ENCODE results near the gene NYNRIN.

NYNRIN gene

DNA sequence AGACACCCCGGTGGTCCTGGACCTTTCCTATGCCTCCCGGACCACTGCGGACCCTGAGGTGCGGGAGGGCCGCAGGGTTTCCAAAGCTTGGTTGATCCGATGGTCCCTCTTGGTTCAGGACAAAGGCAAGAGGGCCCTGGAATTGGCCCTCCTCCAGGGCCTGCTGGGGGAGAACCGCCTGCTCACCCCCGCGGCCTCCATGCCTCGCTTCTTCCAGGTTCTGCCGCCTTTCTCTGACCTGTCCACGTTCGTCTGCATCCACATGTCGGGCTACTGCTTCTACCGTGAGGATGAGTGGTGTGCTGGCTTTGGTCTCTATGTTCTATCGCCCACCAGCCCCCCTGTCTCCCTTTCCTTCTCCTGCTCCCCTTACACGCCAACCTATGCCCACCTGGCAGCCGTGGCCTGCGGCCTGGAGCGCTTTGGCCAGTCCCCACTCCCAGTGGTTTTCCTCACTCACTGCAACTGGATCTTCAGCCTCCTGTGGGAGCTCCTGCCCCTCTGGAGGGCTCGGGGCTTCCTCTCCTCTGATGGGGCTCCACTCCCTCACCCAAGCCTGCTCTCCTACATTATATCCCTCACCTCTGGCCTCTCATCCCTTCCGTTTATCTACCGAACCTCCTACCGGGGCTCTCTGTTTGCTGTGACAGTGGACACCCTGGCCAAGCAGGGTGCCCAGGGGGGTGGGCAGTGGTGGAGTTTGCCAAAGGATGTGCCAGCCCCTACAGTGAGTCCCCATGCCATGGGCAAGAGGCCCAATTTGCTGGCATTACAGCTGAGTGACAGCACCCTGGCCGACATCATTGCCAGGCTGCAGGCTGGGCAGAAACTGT is 16.8 kb downstream of the NYNRIN start:
- no peak for DNase-seq (ENCODE audit: low read depth in 2 of 2)

DNA sequence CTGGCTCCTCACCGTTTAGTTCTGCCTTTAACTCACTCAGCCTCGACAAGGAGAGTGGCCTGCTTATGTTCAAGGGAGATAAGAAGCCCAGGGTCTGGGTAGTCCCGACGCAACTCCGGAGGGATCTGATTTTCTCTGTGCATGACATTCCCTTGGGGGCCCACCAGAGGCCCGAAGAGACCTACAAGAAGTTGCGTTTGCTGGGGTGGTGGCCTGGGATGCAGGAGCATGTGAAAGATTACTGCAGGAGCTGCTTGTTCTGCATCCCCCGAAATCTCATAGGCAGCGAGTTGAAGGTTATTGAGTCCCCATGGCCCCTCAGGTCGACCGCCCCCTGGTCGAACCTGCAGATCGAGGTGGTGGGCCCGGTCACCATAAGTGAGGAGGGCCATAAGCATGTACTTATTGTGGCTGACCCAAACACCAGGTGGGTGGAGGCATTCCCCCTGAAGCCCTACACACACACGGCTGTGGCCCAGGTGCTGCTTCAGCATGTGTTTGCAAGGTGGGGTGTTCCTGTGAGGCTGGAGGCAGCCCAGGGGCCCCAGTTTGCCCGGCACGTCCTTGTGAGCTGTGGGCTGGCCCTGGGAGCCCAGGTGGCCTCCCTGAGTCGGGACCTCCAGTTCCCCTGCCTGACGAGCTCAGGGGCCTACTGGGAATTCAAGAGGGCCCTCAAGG is 17.6 kb downstream of the NYNRIN start:
- DNase-seq (ENCODE audit: low read depth in 2 of 2): no peak

DNA sequence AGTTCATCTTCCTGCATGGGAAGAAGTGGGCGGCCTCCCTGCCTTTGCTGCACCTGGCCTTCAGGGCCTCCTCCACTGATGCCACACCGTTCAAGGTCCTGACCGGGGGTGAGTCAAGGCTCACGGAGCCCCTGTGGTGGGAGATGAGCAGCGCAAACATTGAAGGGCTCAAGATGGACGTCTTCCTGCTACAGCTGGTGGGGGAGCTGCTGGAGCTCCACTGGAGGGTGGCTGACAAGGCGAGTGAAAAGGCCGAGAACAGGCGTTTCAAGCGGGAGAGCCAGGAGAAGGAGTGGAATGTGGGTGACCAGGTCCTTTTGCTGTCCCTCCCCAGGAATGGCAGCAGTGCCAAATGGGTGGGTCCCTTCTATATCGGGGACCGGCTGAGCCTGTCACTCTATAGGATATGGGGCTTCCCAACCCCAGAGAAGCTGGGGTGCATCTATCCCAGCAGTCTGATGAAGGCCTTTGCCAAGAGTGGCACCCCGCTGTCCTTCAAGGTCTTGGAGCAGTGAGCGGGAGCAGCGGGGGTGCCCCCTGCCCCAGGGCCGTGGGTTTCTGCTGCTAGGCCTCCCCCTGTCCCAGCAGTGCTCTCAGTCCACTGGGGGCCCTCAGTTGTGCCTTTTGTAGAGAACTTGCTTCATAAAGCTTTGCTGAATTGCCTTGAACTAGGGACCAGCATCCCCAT is 18.3 kb downstream of the NYNRIN start:
- DNase-seq (ENCODE audit: low read depth in 2 of 2): no peak

DNA sequence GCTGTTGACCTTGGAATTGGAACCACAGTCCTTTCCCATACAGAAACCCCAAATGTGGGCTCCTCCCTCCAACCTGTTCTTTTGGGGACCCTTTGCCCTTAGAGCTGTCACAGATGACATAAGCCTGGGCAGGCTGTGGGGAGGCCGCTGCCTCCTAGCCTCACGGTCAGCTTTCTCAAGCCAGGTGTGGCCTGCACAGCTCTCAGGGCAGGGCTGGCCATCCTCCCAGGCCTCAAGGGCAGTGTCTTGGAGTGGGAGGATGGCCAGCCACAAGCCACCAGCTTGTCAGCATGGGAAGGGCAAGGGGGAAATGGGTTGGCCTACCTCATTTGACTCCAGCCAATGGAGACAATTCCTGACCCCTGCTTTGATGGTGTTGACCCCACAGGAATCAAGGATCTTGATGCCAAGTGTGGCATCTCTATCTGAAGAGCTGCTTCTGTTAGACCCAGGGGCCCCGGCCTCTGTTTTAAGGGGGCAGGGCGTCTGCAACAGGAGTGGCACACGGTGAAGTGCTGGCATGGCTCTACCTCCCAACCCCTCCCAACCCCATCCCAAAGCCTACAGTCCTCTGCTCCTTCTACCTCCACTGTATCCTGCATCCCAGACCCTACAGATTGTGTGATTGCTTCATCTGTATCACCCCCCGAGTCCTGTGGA is 19.2 kb downstream of the NYNRIN start:
- no peak for DNase-seq (ENCODE audit: low read depth in 2 of 2)

DNA sequence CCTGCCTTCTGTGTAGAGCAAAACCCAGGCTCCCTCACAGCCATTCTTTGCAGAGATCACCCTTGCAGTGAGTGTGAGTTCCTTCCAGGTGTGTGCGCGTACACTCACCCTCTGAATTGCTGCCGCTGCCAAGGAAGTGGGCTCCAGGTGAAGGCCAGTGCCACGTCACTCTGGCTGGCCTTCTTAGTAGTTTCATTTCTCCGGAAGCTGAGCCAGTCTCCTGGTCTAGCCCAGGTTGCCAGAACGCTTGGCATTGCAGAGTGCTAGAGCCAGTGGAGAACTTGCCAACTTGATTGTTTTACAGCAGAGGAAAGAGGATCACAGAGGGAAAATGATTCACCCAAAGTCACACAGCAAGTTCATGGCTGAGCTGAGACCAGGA is 19.7 kb downstream of the NYNRIN start:
- no peak for DNase-seq (ENCODE audit: low read depth in 2 of 2)

DNA sequence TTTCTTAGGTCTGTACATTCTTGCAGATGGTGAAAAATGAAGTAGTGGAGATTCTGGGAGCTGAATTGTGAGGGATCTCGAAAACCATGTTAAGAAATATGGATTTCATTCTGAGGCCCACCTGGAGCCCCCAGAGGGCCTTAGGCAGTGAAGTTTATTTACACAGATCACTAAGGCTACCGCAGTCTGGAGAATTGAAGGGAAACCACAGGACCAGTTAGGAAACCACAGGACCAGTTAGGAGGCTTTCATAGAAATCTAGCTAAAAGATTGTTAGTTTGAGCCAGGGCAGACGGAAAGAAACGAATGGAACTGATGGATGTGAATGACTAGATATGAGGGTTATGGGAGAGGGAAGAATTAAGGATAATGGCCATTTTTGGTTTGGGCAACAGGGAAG is 23.5 kb downstream of the NYNRIN start:
- DNase-seq (ENCODE audit: low read depth in 2 of 2): no peak

DNA sequence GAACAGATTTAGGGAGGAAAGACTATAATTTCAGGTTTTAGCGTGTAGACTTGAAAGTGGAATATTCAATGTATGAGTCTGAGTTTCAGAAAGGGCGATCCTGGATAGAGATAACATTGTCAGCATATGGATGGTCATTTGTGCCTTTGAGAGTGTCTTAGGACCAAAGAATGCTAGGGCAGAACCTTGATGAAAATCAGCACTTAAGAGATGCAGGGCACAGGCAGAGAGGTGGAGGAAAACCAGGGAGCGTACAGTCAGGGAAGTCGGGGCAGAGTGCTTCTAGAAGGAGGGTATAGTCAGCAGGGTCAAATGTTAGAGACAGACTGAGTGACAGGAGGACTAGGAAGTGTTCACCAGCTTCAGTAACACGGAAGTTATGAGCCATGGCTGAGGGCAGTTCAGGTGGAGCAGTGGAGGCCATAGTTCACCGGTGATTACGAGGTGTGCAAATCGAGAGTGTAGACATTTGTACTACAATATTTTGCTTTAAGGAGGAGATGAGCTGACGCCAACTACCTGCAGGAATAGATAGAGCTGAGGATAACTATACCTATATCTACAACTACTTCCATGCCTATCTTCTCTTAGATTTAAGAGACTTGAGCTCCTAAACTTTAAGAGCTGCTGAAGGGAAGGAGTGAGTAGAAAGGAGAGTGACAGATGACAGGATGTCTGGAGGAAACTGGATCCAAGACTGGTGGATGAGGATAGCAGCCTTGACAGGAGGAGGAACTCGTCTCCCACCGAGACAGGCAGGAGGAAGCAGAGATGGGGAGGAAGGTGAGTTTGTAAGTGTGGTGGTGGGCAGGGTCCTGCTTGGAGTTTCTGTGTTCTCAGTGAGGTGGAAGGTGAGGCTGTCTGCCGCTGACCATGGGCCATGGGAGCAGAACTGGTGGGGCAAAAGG is 24.1 kb downstream of the NYNRIN start:
- DNase-seq (ENCODE audit: low read depth in 2 of 2): no peak

DNA sequence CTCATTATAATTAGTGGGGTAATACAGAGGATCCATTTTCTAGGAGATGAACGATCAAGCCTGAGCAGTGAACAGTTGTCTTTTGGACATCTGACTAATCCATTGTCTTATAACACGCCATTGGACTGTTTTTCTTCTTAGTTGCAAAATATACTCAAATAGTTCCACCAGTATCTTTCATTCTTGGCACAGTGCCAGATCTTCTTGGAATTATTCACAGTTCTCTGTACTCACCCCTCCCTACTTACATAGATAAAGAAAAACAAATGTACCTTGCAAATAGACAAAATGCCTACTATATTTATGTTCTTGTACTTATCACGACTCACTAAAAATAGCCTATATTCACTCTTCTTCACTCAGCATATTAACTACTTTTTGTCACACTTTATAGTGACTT is 26.9 kb downstream of the NYNRIN start:
- no peak for DNase-seq (ENCODE audit: low read depth in 2 of 2)

DNA sequence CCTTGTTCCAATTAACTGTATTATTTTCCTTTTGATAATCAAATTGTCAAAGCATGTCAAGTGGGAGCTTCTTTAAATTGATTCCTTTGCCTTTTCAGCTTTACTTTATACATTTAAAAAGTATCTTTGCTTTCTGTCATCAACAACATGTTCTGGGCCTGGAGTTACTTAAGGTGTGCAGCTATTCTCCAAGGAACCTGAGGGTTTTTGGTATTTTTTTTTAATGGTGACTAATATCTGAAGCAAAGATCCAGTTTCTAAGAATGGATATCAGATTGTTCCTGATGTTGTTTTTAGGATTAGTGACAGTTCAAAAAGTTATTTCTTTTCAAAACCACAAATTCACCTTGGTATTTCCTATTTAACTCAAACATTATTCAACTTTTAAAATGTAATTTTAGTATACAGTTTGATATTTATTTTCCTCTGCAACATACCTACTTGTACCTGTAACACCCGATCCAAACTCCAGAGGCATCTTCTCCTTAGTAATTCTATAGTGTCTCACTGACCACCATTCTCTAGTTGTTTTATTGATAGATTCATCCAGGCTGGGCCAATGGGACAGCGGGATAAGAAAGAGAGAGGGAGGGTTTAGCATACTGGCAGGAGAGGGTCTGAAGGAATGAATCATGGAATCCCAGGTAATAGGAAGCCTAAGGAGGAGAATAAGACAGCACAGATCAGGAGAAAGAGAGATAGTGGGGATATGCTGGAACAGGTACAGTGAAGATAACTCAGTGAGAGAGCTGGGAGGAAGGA is 27.5 kb downstream of the NYNRIN start:
- DNase-seq (ENCODE audit: low read depth in 2 of 2): no peak

DNA sequence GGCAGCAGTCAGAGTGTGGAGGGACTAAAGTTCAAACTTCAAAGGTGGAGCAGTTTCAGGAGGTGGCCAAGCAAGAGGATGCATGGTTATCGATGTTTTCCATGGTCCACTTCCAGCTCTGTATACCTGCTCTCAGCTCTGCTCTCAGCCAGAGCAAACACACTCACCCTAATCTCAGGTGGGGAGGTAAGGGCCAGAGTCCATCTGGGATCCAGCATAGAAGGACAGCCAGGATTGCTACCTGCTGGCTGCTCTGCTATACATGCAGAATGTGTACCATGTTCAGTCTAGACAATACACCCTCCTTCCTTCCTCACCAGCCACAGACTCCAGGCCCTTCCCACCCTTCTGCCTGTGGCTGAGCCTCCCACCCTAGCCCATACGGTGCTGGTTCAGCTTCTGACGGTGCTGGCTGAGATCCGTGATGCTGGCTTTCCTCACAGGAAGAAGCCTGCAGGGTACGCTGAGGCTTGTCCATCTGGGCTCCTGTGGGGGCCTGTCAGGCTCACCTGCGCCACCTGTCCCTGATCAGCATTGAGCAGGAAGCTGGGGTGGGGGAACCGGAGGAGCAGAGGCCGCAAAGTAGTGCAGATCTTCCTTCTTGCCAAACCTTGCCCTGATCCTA is 28.2 kb downstream of the NYNRIN start:
- no peak for DNase-seq (ENCODE audit: low read depth in 2 of 2)

DNA sequence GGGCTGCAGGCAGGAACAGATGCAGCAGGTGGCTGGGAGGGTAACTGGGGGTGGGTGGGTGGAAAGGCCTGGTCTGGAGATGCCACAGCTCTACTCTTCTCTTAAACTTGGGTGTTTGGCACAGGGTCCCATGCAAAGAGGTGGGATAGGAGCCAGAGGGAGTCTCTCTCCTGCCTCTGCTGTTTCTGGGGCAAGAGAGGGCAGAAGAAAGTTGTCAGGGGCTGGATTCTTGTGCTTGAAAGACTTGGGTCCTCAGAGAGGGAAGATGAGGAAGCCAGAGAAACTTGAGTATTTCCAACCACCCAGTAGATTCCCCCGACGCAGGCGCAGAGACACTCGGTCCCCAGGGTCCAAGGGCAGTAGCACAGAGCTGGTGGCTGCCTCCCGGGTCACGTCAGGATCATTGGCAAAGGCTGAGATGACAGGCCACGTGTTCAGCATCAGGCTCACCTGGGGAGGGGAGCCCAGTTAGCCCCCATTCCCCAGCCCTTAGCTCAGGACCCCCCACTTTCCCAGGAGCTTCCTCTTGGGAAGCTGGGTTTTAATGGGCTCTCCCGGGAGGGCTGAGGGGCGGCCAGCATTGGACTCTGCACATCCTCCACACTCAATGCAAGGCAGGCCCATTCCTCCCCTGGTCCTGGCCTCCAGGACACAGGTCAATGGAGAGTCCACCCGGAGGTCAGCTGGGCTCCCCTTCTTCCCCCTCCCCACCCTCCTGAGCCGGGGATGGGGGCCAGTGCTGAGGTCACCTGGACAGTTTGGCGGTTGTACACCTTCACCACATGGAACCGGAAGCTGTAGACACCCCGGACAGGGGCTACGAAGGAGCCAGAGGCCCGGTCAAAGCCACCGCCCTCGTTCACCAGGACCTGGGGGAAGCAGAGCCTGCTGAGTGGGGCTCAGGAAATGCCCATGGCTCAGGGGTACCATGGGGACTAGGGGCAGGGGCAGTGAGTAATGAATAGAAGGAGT is 29.0 kb downstream of the NYNRIN start:
- DNase-seq (ENCODE audit: low read depth in 2 of 2): no peak

DNA sequence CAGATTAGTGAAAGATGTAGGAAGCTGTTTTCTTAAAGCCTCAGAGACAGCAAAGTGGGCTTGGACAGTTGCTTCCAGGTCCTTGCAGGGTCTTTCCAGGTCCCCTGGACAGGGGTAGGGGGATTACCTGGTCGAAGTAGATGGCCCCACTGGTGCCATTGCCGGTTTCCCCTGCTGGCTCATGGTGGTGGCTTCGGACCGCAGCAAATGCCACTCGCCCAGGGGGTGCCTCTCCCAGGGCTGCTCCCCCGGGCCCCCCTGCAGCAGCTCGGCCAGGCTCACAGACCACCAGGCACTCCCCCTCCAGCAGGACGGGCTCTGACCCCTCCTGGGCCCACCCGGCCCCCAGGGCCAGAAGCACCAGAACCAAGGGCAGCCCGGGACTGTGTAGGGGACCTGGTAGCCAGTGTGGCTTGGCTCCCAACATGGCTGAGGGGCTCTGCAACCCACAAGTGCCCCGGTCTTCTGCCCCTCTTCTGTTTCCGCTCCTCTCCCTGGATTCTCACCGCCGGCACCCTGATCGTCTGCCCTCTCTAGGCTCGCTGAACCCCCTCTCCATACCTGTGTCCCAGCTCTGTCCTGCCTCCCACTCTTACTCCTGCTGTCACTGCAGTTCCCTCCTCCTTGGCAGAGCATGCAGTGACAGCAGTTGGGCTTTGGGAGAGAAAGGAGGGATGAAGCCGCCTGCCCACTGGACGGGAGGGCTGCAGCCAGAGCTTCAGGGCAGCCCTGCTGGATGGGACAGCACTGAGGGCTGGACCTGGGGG is 30.0 kb downstream of the NYNRIN start:
- no peak for DNase-seq (ENCODE audit: low read depth in 2 of 2)

DNA sequence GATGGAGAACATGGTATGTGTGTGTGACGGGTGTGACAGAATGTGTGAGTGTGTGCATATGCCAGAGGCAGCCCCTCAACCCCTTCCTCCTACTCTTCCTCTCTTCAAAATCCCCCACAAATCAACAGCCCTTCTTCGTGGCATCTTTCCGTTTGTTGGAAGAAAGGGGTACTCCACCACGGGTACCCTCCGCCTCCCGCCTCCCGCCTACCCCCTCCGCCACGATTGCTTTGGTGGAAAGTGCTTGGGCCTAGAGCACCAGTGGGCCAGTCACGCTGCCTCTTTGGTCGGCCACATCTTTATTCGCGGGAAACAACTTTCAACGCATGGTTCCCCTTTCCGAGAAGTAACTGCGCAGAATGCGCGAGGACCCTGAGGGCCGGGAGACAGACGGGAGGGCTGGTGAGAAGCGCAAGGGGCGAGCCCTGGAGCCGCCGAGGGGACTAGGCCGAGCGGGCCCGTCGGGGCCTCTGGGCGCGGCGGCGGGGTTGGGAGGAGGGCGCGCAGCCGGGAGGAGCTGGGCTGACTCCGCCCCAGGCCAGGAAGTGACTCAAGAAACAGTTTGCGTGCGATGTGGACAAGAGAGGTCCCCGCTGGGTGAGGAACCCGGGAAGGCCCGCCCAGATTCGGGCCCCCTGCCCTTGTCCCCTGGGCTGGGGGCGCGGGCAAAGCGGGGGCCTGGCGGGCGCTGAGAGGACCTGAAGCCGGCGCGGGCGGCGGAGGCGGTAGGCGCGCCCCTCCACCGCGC is 30.8 kb downstream of the NYNRIN start, which contains the start of the genes CBLN3 and KHNYN:
CBLN3 (minus strand) TSS at position 274 of the 748 bp plus-strand sequence. CDS start 614 bp downstream, outside the sequence.
KHNYN (plus strand) TSS at position 560 of the 748 bp plus-strand sequence. CDS start 777 bp downstream, outside the sequence.
- peak; percentile 60 to 65 for DNase-seq (ENCODE audit: low read depth in 2 of 2)

DNA sequence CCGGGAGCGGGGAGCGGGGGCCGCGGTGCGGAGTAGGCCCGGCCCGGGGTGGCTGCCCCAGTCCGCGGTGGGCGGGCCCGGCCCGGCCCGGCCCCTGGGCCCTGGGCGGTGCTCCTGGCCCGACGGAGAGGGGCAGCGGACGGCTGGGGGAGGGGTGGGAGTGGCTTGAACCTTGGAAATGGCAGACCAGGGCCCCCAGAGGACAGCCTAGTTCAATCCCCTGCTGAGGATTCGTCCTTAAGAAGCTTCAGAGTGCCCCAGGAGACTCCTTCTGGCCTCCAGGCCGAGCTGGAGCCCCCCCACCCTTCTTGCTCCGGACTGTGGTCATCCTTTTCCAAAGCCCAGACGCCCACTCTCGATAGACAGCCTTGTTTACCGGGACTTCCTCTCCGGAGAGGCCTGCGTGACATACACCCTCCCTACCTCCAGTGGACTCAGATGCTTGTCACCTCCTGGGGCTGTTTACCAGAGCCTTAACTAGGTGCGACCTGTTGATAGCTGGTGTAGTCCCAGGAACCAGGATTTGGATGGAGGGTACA is 31.4 kb downstream of the NYNRIN start:
- no peak for DNase-seq (ENCODE audit: low read depth in 2 of 2)

DNA sequence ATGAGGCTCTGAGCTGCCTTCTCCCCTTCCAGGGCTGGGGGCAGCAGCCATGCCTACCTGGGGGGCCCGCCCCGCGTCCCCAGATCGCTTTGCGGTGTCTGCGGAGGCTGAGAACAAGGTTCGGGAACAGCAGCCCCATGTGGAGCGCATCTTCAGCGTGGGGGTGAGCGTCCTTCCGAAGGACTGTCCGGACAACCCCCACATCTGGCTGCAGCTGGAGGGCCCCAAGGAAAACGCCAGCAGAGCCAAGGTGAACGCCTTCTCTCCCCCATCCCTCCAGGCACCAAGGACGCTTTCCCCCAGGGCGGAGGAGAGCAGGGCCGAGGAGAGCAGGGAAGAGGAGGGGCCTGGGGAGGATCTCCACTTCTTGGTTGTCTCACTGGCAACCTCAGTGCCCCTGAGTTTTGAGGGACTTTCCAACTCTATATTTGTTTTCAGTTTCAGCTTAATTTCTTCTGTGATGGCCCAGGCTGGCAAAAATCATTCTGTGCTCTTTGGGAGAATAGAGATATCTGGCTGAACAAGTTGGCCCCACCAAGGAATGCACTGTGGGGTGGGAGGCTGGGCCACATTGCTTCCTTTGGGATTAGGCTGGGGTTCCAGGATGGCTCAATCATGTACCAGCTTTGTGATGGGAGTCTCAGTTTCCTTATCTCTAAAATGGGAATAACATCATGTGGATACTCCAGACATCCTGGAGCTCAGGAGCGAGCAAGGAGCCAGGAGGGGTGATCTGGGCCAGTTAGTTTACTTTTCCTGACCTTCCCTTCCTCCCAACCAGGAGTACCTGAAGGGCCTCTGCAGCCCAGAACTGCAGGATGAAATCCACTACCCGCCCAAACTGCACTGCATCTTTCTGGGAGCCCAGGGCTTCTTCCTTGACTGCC is 32.1 kb downstream of the NYNRIN start:
- DNase-seq (ENCODE audit: low read depth in 2 of 2): peak in 1 of 2 donors; percentile 25
